ENCODE data around the gene CADPS2. TPM values are rescaled to one million over a fixed set of nuclear protein-coding genes. Genes with fewer than 3 reads are reported as not detected.

Gene CADPS2
- total RNA-seq, 2 experiments from 2014 or later = not detected

- POLR2A ChIA-PET = interaction anchor here (0.9 kb wide), 1 partner anchor 10 kb away, joined by 3 read pairs; no protein-coding TSS in a partner anchor
- BruUV-seq (replicated peaks) = no TSS peak
- Histone ChIP-seq H3K9me2 (ENCODE audit: insufficient read depth, low read length) (no peaks in the 10 kb centered on the region), H4K20me1 (ENCODE audit: insufficient read depth, low read length) (no peaks in the 10 kb centered on the region), H3K9me3 (ENCODE audit: low read length) (no peaks in the 10 kb centered on the region), H3K36me3 (ENCODE audit: insufficient read depth, low read length) (no peaks in the 10 kb centered on the region), H3K4me2 (ENCODE audit: low read length) (no peak overlapping the region), H3K79me2 (ENCODE audit: insufficient read depth, low read depth, low read length) (no peaks in the 10 kb centered on the region), H3K27ac (ENCODE audit: low read depth, low read length, poor library complexity, severe bottlenecking) (no peak overlapping the region), H2AFZ (ENCODE audit: low read length) (no peak overlapping the region), H3K4me3 (ENCODE audit: low read depth, low read length, poor library complexity, severe bottlenecking) (no peak overlapping the region), H3K4me1 (ENCODE audit: insufficient read depth, low read length, poor library complexity, severe bottlenecking) (no peaks in the 10 kb centered on the region)
- CTCF ChIA-PET (ENCODE audit: unreplicated experiment) = no interaction called here
- intact Hi-C loops (cut with micrococcal nuclease; ENCODE audit: unreplicated experiment) = no loop called here
- TF ChIP-seq CTCF (conservative IDR thresholded peaks at IDR 0.05; ENCODE audit: low read length) = no peak
- DNase-seq (ENCODE audit: low spot score) = no peak
Observed at GRCh38 chr7:122543891-122544290, 342.4 kb downstream of the CADPS2 start.

GRCh38 chr7:122543166-122543565 lies 343.1 kb downstream of the CADPS2 start:
- TF ChIP-seq CTCF (conservative IDR thresholded peaks at IDR 0.05; ENCODE audit: low read length) (no peak), EZH2phosphoT487 (IDR thresholded peaks at IDR 0.05; ENCODE audit: borderline replicate concordance, low read depth, low read length) (no peak)
- Histone ChIP-seq H3K4me1 (ENCODE audit: insufficient read depth, low read length, poor library complexity, severe bottlenecking) (no peaks in the 10 kb centered on the region), H3K79me2 (ENCODE audit: insufficient read depth, low read depth, low read length) (no peaks in the 10 kb centered on the region), H4K20me1 (ENCODE audit: insufficient read depth, low read length) (no peaks in the 10 kb centered on the region), H3K9me2 (ENCODE audit: insufficient read depth, low read length) (no peaks in the 10 kb centered on the region), H3K4me3 (ENCODE audit: low read depth, low read length, poor library complexity, severe bottlenecking) (no peak overlapping the region), H3K9me3 (ENCODE audit: low read length) (no peaks in the 10 kb centered on the region), H3K36me3 (ENCODE audit: insufficient read depth, low read length) (no peaks in the 10 kb centered on the region), H3K27ac (ENCODE audit: low read depth, low read length, poor library complexity, severe bottlenecking) (no peak overlapping the region), H2AFZ (ENCODE audit: low read length) (no peak overlapping the region), H3K4me2 (ENCODE audit: low read length) (no peak overlapping the region)
- DNase-seq (ENCODE audit: low spot score) = no peak
- BruUV-seq (replicated peaks) = no TSS peak
- ChIA-PET CTCF (ENCODE audit: unreplicated experiment) (no interaction called here), POLR2A (no interaction called here)
- intact Hi-C loops (cut with micrococcal nuclease; ENCODE audit: unreplicated experiment) = no loop called here

GRCh38 chr7:122535086-122535485 lies 351.2 kb downstream of the CADPS2 start:
- intact Hi-C loops (cut with micrococcal nuclease; ENCODE audit: unreplicated experiment) = no loop called here

More at GRCh38 chr7:122535086-122535485, 351.2 kb downstream of the CADPS2 start:
- H3K4me3 ChIP-seq (ENCODE audit: low read depth, low read length, poor library complexity, severe bottlenecking) = no peak overlapping the region
- H3K9me3 ChIP-seq (ENCODE audit: low read length) = no peaks in the 10 kb centered on the region
- CTCF ChIA-PET (ENCODE audit: unreplicated experiment) = no interaction called here
- no TSS peak for BruUV-seq (replicated peaks)
- no peak for TF ChIP-seq EZH2phosphoT487 (IDR thresholded peaks at IDR 0.05; ENCODE audit: borderline replicate concordance, low read depth, low read length)
- no peak for TF ChIP-seq CTCF (conservative IDR thresholded peaks at IDR 0.05; ENCODE audit: low read length)
- no peaks in the 10 kb centered on the region for H3K79me2 ChIP-seq (ENCODE audit: insufficient read depth, low read depth, low read length)
- no peaks in the 10 kb centered on the region for H3K4me1 ChIP-seq (ENCODE audit: insufficient read depth, low read length, poor library complexity, severe bottlenecking)
- no peak overlapping the region for H3K27ac ChIP-seq (ENCODE audit: low read depth, low read length, poor library complexity, severe bottlenecking)
- no peaks in the 10 kb centered on the region for H3K36me3 ChIP-seq (ENCODE audit: insufficient read depth, low read length)
- H3K9me2 ChIP-seq (ENCODE audit: insufficient read depth, low read length) = no peaks in the 10 kb centered on the region
- no peak overlapping the region for H2AFZ ChIP-seq (ENCODE audit: low read length)
- DNase-seq (ENCODE audit: low spot score) = no peak
- no peak overlapping the region for H3K4me2 ChIP-seq (ENCODE audit: low read length)
- POLR2A ChIA-PET = interaction anchor here (0.7 kb wide), 1 partner anchor 121 kb away, joined by 3 read pairs; no protein-coding TSS in a partner anchor
- no peaks in the 10 kb centered on the region for H4K20me1 ChIP-seq (ENCODE audit: insufficient read depth, low read length)
